Neural progenitor cell (in vitro differentiated cells): ENCODE data around the gene KIF4A. TPM values are rescaled to one million over a fixed set of nuclear protein-coding genes. Genes with fewer than 3 reads are reported as not detected.

Experiments
- DNase-seq: peaks from one replicate; pipeline ENCODE4 v3.0.0-alpha.2; 2016; ENCODE audit warnings: low spot score
- H2AFZ ChIP-seq: fragments of 200-600 bp; sonication (generic); replicated peaks from 2 replicates; pipeline ENCODE4 v1.6.1; 2016; ENCODE audit warnings: antibody characterized with exemption
- H3F3A ChIP-seq: fragments of 200-600 bp; sonication (generic); 2 replicates; pipeline ENCODE4 v1.6.1; 2016; ENCODE audit warnings: antibody characterized with exemption, low read depth
- H3K27ac ChIP-seq: fragments of 200-600 bp; sonication (generic); 2 replicates; pipeline ENCODE4 v1.5.1; 2016; ENCODE audit warnings: mild to moderate bottlenecking
- H3K27me3 ChIP-seq: fragments of 200-600 bp; sonication (generic); 2 replicates; pipeline ENCODE4 v1.6.1; 2016; ENCODE audit warnings: mild to moderate bottlenecking, moderate library complexity
- H3K36me3 ChIP-seq: fragments of 200-600 bp; sonication (generic); 2 replicates; pipeline ENCODE4 v1.5.1; 2016
- H3K4me1 ChIP-seq: fragments of 200-600 bp; sonication (generic); 2 replicates; pipeline ENCODE4 v1.6.1; 2016; ENCODE audit warnings: mixed run types
- H3K4me2 ChIP-seq: fragments of 200-600 bp; sonication (generic); 2 replicates; pipeline ENCODE4 v1.6.1; 2016
- H3K4me3 ChIP-seq: fragments of 200-600 bp; sonication (generic); 2 replicates; pipeline ENCODE4 v1.5.1; 2016
- H3K79me2 ChIP-seq: fragments of 200-600 bp; sonication (generic); 2 replicates; pipeline ENCODE4 v1.6.1; 2016; ENCODE audit warnings: low read depth
- H3K9ac ChIP-seq: fragments of 200-600 bp; sonication (generic); 2 replicates; pipeline ENCODE4 v1.6.1; 2016
- H3K9me3 ChIP-seq: fragments of 200-600 bp; sonication (generic); 2 replicates; pipeline ENCODE4 v1.5.1; 2016; ENCODE audit warnings: low read depth
- H4K20me1 ChIP-seq: fragments of 200-600 bp; sonication (generic); 2 replicates; pipeline ENCODE4 v1.6.1; 2016; ENCODE audit warnings: low read depth
- H3K27ac Mint-ChIP-seq: 3 replicates; pipeline ENCODE4 v1.8.0; 2021; ENCODE audit warnings: mixed read lengths
- H3K27me3 Mint-ChIP-seq: 2 replicates; pipeline ENCODE4 v1.8.0; 2022; ENCODE audit warnings: low read depth, mild to moderate bottlenecking, inconsistent platforms, moderate library complexity, mixed read lengths; ENCODE audit not compliant: insufficient read depth
- H3K36me3 Mint-ChIP-seq: 3 replicates; pipeline ENCODE4 v1.8.0; 2021; ENCODE audit warnings: mixed read lengths
- H3K4me1 Mint-ChIP-seq: 3 replicates; pipeline ENCODE4 v1.8.0; 2021; ENCODE audit warnings: mixed read lengths
- H3K4me3 Mint-ChIP-seq: 3 replicates; pipeline ENCODE4 v1.8.0; 2021; ENCODE audit warnings: mild to moderate bottlenecking, moderate library complexity, mixed read lengths
- H3K9me3 Mint-ChIP-seq: 3 replicates; pipeline ENCODE4 v1.8.0; 2020; ENCODE audit warnings: mixed read lengths
- EZH2 ChIP-seq: fragments of 200-600 bp; sonication (generic); IDR thresholded peaks from 2 replicates; pipeline ENCODE4 v1.6.1; 2017; ENCODE audit warnings: antibody characterized with exemption, mild to moderate bottlenecking, moderate library complexity
- EZH2phosphoT487 ChIP-seq: fragments of 200-600 bp; sonication (generic); IDR thresholded peaks from 2 replicates; pipeline ENCODE4 v1.6.1; 2017; ENCODE audit warnings: antibody characterized with exemption
- small RNA-seq: library from RNA; depleted of rRNA; stranded (forward); fragments of <200 nt; gene quantifications from one replicate; pipeline ENCODE3, GENCODE V24; 2015
- total RNA-seq: library from RNA; depleted of rRNA; stranded (reverse); fragments of >200 nt; gene quantifications from 2 replicates; pipeline ENCODE4 v1.2.3, GENCODE V29; 2015; ENCODE audit warnings: low replicate concordance
- TF ChIP-seq, protein P1 (sequence below): fragments of 200-600 bp; sonication (generic); IDR thresholded peaks from 2 replicates; pipeline ENCODE4 v1.5.1; 2017; ENCODE audit warnings: antibody characterized with exemption, mild to moderate bottlenecking

Gene KIF4A
- total RNA-seq, 1 donor from 2014 or later: 77.6 TPM

DNA sequence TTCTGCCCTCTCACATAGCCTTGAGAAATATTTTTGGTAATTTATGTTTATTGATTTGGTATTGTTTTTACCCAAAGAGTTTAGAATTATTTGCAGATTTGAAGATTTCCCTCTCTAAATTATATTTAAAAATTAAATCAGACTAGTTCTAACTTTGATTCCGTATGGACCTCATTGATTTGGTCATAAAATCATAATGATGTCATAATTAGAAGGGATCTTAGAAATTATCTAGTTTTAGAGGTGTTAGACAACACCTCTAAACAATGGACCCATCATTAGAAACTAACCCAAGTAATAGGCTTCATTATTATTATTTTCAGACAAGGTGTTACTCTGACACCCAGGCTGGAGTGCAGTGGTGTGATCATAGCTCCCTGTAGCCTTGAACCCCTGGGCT is 178.8 kb downstream of the KIF4A start:
- H3K9me3 ChIP-seq: peaks cover 15% of the 10 kb centered on the region
- no peaks in the 10 kb centered on the region for H3K4me1 Mint-ChIP-seq
- H4K20me1 ChIP-seq: peaks cover 60% of the 10 kb centered on the region
- H3K27me3 ChIP-seq: no peaks in the 10 kb centered on the region
- DNase-seq: no peak
- no peak overlapping the region for H3K4me3 ChIP-seq
- no peak overlapping the region for H2AFZ ChIP-seq
- H3K4me1 ChIP-seq: no peaks in the 10 kb centered on the region
- H3F3A ChIP-seq: no peaks in the 10 kb centered on the region
- H3K27me3 Mint-ChIP-seq: peaks cover 2% of the 10 kb centered on the region
- no peak overlapping the region for H3K9ac ChIP-seq
- H3K27ac Mint-ChIP-seq: no peak overlapping the region
- H3K36me3 ChIP-seq: peaks cover 7% of the 10 kb centered on the region
- H3K79me2 ChIP-seq: peaks cover 100% of the 10 kb centered on the region
- peaks cover 18% of the 10 kb centered on the region for H3K36me3 Mint-ChIP-seq
- peaks cover 8% of the 10 kb centered on the region for H3K9me3 Mint-ChIP-seq
- no peak overlapping the region for H3K27ac ChIP-seq
- H3K4me2 ChIP-seq: no peak overlapping the region
- no peak overlapping the region for H3K4me3 Mint-ChIP-seq
- TF ChIP-seq EZH2phosphoT487 (no peak), EZH2 (no peak)
- TF ChIP-seq, protein P1, sequence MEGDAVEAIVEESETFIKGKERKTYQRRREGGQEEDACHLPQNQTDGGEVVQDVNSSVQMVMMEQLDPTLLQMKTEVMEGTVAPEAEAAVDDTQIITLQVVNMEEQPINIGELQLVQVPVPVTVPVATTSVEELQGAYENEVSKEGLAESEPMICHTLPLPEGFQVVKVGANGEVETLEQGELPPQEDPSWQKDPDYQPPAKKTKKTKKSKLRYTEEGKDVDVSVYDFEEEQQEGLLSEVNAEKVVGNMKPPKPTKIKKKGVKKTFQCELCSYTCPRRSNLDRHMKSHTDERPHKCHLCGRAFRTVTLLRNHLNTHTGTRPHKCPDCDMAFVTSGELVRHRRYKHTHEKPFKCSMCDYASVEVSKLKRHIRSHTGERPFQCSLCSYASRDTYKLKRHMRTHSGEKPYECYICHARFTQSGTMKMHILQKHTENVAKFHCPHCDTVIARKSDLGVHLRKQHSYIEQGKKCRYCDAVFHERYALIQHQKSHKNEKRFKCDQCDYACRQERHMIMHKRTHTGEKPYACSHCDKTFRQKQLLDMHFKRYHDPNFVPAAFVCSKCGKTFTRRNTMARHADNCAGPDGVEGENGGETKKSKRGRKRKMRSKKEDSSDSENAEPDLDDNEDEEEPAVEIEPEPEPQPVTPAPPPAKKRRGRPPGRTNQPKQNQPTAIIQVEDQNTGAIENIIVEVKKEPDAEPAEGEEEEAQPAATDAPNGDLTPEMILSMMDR: no peak

Small RNA genes lying within 50 kb of the gene (small RNA-seq; reads per million reads assigned to genes)
- gene RNA5SP507: not detected
- not detected for gene RNU4-81P
- gene RNY4P23: 1.3 reads per million, percentile 83 among the genes with 10 or more reads in this experiment

Other genes with a start within 250 kb of the KIF4A start
- not detected in 2 replicates for gene AWAT2, start 240.2 kb upstream of the KIF4A start, total RNA-seq
- gene OTUD6A, start 227.6 kb upstream of the KIF4A start, total RNA-seq: not detected in 2 replicates
- 54.0 and 56.6 TPM in 2 replicates for gene IGBP1, start 156.7 kb upstream of the KIF4A start, total RNA-seq
- gene DGAT2L6, start 112.6 kb upstream of the KIF4A start, total RNA-seq: not detected in 2 replicates
- gene AWAT1, start 55.4 kb upstream of the KIF4A start, total RNA-seq: not detected in 2 replicates
- gene P2RY4, start 29.9 kb upstream of the KIF4A start, total RNA-seq: 0.28 TPM in 1 of 2 replicates, not detected in the other
- gene ARR3, start 21.8 kb upstream of the KIF4A start, total RNA-seq: not detected in 2 replicates
- gene RAB41, start 7.9 kb upstream of the KIF4A start, total RNA-seq: not detected in 2 replicates
- 27.7 and 34.7 TPM in 2 replicates for gene PDZD11, start 177 bp upstream of the KIF4A start, total RNA-seq
- 1.3 and 3.7 TPM in 2 replicates for gene GDPD2, start 133.2 kb downstream of the KIF4A start, total RNA-seq
- 68.0 and 90.5 TPM in 2 replicates for gene DLG3, start 154.7 kb downstream of the KIF4A start, total RNA-seq